Breast epithelium (tissue), 3 donors: Measurements from ENCODE around the gene PRRT1.

ENCODE experiments used
- POLR2A ChIP-seq: fragments of 450-650 bp; IDR thresholded peaks from one replicate; pipeline ENCODE4 v1.6.1; 2016; ENCODE audit warnings: antibody characterized with exemption, mild to moderate bottlenecking, moderate library complexity
- TF ChIP-seq, protein P1 (sequence below), 3 donors: fragments of 450-650 bp; IDR thresholded peaks; one replicate each; pipeline ENCODE4 v1.5.1; 2016 to 2017; ENCODE audit warnings: antibody characterized with exemption in 3 of 3, mild to moderate bottlenecking in 3 of 3, moderate library complexity in 3 of 3

DNA sequence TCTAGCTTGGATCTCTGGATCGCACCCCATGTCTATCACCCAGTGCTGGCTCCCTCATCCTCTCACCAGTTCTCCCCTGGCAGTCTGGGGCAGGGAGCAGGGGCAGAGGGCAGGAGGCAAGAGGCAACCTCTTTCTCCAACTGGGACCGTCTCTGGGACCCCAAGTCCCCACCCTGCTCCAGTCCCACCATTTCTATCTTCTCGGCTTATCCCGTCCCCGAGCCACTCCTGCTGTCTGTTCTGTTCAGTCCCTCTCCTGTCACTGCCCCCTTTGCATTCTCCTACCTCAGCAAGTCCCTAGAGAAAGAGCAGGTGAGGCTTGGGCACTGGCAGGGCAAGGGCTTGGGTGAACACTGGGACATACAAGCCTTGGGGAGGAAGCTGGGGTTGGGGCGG is 42.0 kb downstream of the PRRT1 start:
- TF ChIP-seq, protein P1, sequence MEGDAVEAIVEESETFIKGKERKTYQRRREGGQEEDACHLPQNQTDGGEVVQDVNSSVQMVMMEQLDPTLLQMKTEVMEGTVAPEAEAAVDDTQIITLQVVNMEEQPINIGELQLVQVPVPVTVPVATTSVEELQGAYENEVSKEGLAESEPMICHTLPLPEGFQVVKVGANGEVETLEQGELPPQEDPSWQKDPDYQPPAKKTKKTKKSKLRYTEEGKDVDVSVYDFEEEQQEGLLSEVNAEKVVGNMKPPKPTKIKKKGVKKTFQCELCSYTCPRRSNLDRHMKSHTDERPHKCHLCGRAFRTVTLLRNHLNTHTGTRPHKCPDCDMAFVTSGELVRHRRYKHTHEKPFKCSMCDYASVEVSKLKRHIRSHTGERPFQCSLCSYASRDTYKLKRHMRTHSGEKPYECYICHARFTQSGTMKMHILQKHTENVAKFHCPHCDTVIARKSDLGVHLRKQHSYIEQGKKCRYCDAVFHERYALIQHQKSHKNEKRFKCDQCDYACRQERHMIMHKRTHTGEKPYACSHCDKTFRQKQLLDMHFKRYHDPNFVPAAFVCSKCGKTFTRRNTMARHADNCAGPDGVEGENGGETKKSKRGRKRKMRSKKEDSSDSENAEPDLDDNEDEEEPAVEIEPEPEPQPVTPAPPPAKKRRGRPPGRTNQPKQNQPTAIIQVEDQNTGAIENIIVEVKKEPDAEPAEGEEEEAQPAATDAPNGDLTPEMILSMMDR (IDR thresholded peaks at IDR 0.05), result no peak
- no peak for TF ChIP-seq POLR2A
